ENCODE data around the gene MMP20. TPM values are rescaled to one million over a fixed set of nuclear protein-coding genes. Genes with fewer than 3 reads are reported as not detected.

Gene MMP20
- total and polyA plus RNA-seq, 2 donors (not counting 1 experiment from before 2014, with no cell fraction given): not detected

GRCh38 chr11:102552020-102552419 is 73.1 kb downstream of the MMP20 start:
- POLR2A ChIA-PET: no interaction called here
- Histone ChIP-seq H3K36me3 (replicated peaks in 1 of 2; ENCODE audit: control extremely low read depth in 1 of 2, control insufficient read depth in 1 of 2, extremely low read depth in 1 of 2, insufficient read depth in 2 of 2, low read length in 1 of 2) (no peaks in the 10 kb centered on the region), H3K4me1 (ENCODE audit: control insufficient read depth in 2 of 2, insufficient read depth in 2 of 2, low read length in 2 of 2) (peaks cover 13 to 18% of the 10 kb centered on the region in 2 donors), H4K20me1 (ENCODE audit: control insufficient read depth, insufficient read depth, low read length, poor library complexity, severe bottlenecking) (no peaks in the 10 kb centered on the region), H3K27me3 (replicated peaks in 1 of 4; ENCODE audit: control extremely low read depth in 1 of 4, control insufficient read depth in 3 of 4, insufficient read depth in 4 of 4, low read length in 3 of 4) (no peaks in the 10 kb centered on the region), H2AFZ (ENCODE audit: insufficient read depth, low read depth, low read length, poor library complexity, severe bottlenecking) (no peak overlapping the region), H3K4me2 (replicated peaks; ENCODE audit: low read depth, low read length, poor library complexity, severe bottlenecking) (no peak overlapping the region), H3K4me3 (ENCODE audit: control extremely low read depth in 1 of 5, extremely low read depth in 1 of 5, insufficient read depth in 1 of 5, low read depth in 2 of 5, low read length in 4 of 5) (no peak overlapping the region), H3K79me2 (ENCODE audit: control insufficient read depth, insufficient read depth, low read length) (no peaks in the 10 kb centered on the region), H3K27ac (ENCODE audit: low read length in 2 of 2) (no peak overlapping the region), H3K9ac (ENCODE audit: low read length) (no peak overlapping the region), H3K9me3 (ENCODE audit: control extremely low read depth in 1 of 3, control insufficient read depth in 2 of 3, insufficient read depth in 1 of 3, low read length in 2 of 3) (peaks cover 0 to under 1% (median 0%) of the 10 kb centered on the region in 3 donors)
- no peaks in the 10 kb centered on the region for H3K9me3 Mint-ChIP-seq (ENCODE audit: insufficient read depth)
- intact Hi-C loops (cut with micrococcal nuclease): no loop called here
- ATAC-seq (ENCODE audit: low read depth) (no peak), DNase-seq (no peak)
- TF ChIP-seq EZH2 (IDR thresholded peaks at IDR 0.05; ENCODE audit: borderline replicate concordance, insufficient read depth, low read depth, low read length, poor library complexity, severe bottlenecking): no peak
- no peak for TF ChIP-seq CTCF (IDR thresholded peaks at IDR 0.05)
- no peaks in the 10 kb centered on the region for H3K27me3 Mint-ChIP-seq
- H3K27ac Mint-ChIP-seq: no peak overlapping the region
- no peak overlapping the region for H3K4me3 Mint-ChIP-seq
- CTCF ChIA-PET: interaction anchor here (1.4 kb wide), 1 partner anchor 61 kb away, joined by 4 read pairs; no protein-coding TSS in a partner anchor
- H3K4me1 Mint-ChIP-seq: peaks cover 25% of the 10 kb centered on the region
- 100% methylated on average over 1 of the region's 2 CpGs for WGBS (ENCODE audit: insufficient coverage)

DNA sequence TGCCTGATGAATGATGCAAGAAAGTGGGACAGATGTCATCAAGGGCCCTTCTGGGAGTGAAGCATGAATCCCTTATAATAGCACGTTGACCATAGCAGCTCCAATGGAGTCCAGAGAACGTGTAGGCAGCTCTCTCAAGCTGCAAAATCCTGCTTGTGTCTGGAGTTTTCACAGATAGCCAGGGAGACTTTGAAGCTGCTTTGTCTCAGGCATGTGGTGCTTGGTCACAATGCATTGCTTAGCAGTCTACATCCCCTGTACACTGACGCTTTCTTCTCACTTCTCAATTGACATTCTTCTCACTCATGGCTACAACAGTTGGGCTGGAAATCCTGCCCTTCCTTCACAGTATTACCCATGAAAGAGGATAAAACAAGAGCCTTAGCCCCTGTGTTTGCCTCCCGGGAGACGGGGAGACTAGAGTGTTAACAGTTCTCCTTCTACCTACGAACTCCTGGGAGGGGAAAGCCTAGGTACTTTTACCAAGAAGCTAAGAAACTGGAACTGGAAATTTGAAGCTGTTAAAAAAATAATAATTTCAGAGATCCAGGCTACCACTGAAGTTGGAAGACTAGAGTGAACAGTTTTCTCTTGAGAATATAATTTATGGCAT is 73.9 kb downstream of the MMP20 start:
- H3K4me2 ChIP-seq (replicated peaks; ENCODE audit: low read depth, low read length, poor library complexity, severe bottlenecking): no peak overlapping the region
- peaks cover 32% of the 10 kb centered on the region for H3K4me1 Mint-ChIP-seq
- POLR2A ChIA-PET: no interaction called here

More for the DNA sequence above, 73.9 kb downstream of the MMP20 start:
- Mint-ChIP-seq H3K4me3 (no peak overlapping the region), H3K27me3 (no peaks in the 10 kb centered on the region), H3K9me3 (ENCODE audit: insufficient read depth) (no peaks in the 10 kb centered on the region), H3K27ac (no peak overlapping the region)
- H3K27ac ChIP-seq (ENCODE audit: low read length in 2 of 2): no peak overlapping the region
- CTCF ChIA-PET: interaction anchor here (1.4 kb wide), 2 partner anchors 55 to 62 kb away, joined by 4 read pairs; no protein-coding TSS in a partner anchor
- H3K4me3 ChIP-seq (ENCODE audit: control extremely low read depth in 1 of 5, extremely low read depth in 1 of 5, insufficient read depth in 1 of 5, low read depth in 2 of 5, low read length in 4 of 5): no peak overlapping the region
- no peak for TF ChIP-seq EZH2 (IDR thresholded peaks at IDR 0.05; ENCODE audit: borderline replicate concordance, insufficient read depth, low read depth, low read length, poor library complexity, severe bottlenecking)
- TF ChIP-seq CTCF (IDR thresholded peaks at IDR 0.05): no peak
- H3K36me3 ChIP-seq (replicated peaks in 1 of 2; ENCODE audit: control extremely low read depth in 1 of 2, control insufficient read depth in 1 of 2, extremely low read depth in 1 of 2, insufficient read depth in 2 of 2, low read length in 1 of 2): no peaks in the 10 kb centered on the region
- no peaks in the 10 kb centered on the region for H3K9me3 ChIP-seq (ENCODE audit: control extremely low read depth in 1 of 3, control insufficient read depth in 2 of 3, insufficient read depth in 1 of 3, low read length in 2 of 3)
- DNase-seq: no peak
- H3K79me2 ChIP-seq (ENCODE audit: control insufficient read depth, insufficient read depth, low read length): no peaks in the 10 kb centered on the region
- intact Hi-C loops (cut with micrococcal nuclease): no loop called here
- no peak for ATAC-seq (ENCODE audit: low read depth)
- H3K4me1 ChIP-seq (ENCODE audit: control insufficient read depth in 2 of 2, insufficient read depth in 2 of 2, low read length in 2 of 2): peaks cover 21 to 24% of the 10 kb centered on the region in 2 donors
- no peak overlapping the region for H3K9ac ChIP-seq (ENCODE audit: low read length)
- H4K20me1 ChIP-seq (ENCODE audit: control insufficient read depth, insufficient read depth, low read length, poor library complexity, severe bottlenecking): no peaks in the 10 kb centered on the region
- H3K27me3 ChIP-seq (replicated peaks in 1 of 4; ENCODE audit: control extremely low read depth in 1 of 4, control insufficient read depth in 3 of 4, insufficient read depth in 4 of 4, low read length in 3 of 4): no peaks in the 10 kb centered on the region
- 87% methylated on average over 2 of the region's 6 CpGs for WGBS (ENCODE audit: insufficient coverage)
- no peak overlapping the region for H2AFZ ChIP-seq (ENCODE audit: insufficient read depth, low read depth, low read length, poor library complexity, severe bottlenecking)
